ENCODE measurements around the gene AREL1.

Gene AREL1

DNA sequence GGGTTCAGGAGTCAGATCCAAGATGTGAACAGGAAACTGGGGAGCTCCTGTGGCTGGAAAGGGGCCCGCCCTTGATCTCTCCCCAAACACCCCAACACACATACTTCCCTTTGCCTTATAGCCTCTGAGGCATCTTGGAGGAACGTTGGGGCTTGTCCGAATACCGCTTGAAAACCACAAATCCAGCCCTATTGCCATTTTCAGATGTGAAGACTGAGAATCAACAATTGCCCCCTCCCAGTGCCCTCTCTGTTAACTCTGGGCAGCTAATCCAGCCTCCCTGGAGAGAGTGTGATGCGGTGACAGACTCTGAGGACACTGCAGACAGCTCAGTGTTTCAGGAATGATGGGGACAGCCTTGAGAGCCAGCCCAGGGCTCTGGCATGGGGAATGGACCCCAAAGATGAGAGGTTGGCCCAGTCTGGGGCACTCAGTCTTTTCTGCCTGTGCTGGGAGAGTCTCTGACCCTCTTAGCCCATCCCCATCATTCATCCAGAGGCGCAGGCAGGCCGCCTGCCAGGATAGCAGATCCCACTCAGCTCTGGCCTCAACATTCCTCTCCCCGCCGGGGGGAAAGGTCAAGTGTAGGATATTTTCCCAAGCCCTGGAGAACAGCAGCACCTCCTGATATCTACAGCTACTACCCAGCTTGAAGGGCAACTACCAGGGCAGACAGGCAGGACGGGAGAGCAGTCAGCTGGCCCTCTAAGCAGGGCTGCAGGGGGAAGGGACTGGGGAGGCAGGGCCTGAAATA is 76.3 kb downstream of the AREL1 start:
- DNase-seq (ENCODE audit: low read depth), result no peak

DNA sequence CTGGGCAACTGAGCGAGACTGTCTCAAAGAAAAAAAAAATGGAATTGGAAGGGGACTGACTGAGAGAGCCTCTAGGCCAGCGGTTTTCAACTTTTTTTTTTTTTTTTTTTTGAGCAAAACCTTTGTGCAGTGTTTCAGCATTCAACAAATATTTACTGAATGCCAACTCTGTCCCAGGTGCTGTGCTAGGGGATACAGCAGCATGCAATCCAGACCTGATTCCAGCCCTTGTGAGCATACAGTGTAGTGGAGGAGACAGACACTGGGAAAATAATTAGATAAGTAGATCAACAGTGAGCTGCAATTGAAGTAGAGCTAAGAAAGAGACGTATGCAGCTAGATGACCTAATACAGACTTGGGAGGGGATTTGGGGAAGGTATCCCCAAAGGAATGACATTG is 77.0 kb downstream of the AREL1 start:
- DNase-seq (ENCODE audit: low read depth), result no peak

DNA sequence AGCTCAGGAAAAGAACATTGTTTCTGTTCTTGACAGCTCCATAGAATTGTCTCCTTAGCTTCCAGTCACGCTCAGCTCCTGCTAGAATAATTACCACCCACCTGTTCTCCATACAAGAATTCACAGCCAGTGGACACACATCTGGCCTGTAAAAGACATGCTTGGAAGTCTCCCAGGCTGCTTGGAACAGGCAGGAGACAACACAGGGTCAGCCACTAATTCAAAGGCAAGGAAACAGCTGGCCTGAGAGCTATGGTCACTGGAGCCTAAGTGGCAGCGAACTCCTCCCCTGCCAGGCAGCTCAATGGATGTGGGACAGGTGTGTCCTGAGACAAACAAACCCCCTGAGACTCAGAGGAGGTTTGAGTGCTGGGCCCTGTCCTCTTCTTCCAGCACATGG is 77.9 kb downstream of the AREL1 start:
- DNase-seq (ENCODE audit: low read depth), result no peak

DNA sequence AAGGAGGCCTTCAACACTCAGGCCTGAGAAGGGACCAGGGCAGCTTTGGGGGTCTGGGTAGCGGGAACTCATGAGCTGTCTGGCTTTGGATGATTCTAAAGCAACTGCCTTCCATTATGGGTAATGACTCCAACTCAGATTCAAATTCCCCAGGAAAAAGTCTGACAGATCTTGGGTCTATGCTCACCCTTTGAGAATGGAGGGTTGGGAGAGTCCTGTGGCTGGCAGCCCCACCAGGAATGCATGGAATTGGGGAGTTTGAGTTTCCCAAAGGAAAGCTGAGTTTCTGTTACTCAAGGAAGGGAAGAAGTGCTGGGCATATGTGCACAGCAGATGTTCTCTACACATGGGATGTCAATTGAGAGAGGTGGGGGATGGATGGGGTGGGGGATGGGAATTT is 78.4 kb downstream of the AREL1 start:
- no peak for DNase-seq (ENCODE audit: low read depth)

DNA sequence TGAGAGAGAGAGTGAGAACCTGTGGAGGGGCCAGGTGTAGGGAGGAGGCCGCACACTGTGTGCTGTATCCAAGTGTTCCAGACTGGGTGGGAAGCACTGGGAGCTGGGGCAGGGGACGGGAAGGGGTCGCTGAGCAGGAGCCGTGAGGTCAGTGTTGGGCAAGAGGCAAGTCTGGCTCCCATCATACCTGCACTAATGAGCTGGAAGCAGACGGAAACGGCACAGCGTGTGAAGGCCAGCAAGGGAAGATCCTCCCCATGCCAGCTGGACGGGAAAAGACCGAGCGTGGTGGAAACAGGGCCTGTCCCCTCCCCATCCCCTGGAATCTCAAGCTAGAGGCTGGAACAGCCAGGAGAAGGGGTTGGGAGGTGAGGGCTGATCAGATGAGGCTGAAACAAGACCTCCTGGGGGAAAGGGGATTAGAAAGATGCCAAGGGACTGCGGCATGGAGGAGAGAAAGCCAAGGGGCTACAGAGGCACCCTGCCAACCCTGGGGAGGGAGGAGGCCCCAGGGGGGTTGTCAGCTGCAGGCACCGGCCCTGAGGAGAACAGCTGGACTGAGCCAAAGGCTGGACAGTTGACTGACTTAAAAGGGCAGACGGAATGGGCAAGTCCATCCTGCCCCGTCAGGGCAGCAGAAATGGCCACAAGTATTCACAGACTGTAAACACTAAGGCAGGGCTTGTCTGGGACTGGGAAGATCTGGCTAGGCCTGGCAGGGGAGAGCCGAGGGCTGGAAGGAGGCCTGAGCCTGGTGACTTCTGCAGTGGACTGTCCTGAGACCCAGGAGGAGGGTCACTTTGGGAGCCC is 81.8 kb downstream of the AREL1 start:
- no peak for DNase-seq (ENCODE audit: low read depth)

DNA sequence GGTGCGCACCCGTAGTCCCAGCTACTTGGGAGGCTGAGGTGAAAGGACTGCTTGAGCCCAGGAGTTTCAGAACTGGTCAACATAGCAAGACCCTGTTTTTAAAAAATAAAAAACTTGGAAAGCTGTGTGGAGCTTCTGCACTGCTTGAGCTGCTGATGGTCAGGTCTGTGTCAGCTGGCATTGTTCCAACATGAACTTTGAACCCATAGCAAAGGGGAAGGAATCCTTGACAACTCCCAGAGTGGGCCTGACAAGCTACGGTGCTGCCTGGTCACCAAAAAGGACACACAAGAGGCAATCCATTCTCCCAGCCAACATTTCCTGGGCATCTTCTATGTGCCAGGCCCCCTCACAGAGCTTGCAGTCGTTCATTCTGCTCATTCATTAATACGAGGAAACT is 84.5 kb downstream of the AREL1 start:
- no peak for DNase-seq (ENCODE audit: low read depth)

DNA sequence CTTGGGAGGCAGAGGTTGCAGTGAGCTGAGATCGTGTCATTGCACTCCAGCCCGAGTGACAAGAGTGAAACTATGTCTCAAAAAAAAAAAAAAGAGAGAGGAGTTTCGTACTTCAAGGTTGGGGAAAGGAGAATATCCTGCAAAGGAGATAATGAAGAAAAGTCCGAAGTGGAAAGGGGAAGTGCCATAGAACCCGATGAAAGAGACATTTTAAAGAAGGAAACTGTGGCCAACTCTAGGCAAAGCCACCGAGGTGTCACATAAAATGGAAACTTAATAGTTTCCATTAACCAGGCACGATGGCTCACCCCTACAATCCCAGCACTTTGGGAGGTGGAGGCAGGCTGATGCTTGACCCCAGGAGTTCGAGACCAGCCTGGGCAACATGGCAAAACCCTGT is 85.8 kb downstream of the AREL1 start:
- no peak for DNase-seq (ENCODE audit: low read depth)

DNA sequence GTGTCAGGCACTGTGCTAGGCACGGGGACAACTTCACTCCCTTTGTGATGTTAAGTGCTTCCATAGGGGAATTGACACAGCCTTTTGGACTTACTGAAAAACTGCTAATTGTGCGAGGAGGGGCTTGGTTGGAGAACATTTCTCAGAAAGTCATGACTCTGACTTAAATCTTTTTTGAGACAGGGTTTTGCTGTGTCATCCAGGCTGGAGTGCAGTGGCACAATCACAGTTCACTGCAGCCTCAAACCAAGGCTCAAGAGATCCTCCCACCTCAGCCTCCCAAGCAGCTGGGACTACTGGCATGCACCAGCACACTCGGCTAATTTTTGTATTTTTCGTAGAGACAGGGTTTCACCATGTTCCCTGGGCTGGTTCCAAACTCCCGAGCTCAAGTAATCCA is 90.6 kb downstream of the AREL1 start:
- no peak for DNase-seq (ENCODE audit: low read depth)

DNA sequence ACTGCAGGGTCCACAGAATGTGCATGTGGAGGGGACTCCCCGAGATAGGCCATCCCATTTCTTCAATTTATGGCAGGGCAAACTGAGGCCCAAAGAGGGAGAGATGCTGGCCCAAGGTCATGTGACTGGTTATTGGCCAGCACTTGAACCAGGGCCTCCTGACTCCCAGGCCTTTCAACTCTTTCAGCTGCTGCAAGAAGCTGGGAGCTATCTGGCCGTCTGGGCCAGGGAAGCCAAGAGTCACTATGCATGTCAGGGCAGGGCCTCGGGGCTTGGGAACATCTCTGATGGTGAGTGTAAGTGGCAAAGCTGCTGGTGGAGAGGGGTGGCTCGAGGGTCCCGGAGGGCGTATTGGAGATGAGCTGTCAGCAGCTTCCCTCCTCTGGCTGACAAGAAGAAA is 91.3 kb downstream of the AREL1 start:
- no peak for DNase-seq (ENCODE audit: low read depth)

DNA sequence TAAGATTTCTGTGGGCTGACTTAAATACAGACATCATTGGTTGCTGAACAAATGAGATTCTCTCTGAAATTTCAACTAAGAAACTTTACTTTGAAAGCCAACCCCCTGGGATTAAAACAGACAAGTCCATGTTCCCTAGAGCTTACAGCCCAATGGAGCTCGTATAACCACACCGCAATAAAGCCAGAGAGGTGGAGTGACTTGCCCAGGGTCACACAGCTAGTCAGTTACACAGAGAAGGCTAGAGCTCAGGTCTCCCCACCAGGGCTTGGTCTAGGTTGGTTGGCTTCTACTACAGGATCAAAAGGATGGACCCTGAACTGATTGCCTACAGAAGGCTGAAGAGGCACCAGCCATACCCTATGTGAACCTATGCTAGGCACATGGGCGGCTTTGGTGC is 92.0 kb downstream of the AREL1 start:
- no peak for DNase-seq (ENCODE audit: low read depth)

DNA sequence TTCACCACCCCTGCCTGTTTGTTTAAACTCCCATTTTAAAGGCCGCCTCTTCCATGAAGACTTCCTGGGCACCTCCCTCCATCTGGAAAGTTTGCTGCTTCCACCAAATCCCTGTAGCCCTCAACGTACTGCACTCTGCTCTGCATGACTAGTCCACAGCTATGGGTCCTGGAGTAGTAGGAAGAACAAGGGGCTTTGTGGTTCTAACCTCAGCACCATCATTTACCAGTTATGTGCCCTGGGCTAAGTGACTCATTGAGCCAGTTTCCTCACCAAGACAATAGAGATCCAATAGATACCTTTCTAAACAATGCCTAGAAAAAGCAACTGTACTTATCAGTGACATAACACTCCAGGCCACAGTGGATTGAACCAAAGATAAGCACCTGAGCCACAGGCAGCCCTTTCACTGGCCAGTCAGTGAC is 92.4 kb downstream of the AREL1 start:
- DNase-seq (ENCODE audit: low read depth), result peak; percentile 85

DNA sequence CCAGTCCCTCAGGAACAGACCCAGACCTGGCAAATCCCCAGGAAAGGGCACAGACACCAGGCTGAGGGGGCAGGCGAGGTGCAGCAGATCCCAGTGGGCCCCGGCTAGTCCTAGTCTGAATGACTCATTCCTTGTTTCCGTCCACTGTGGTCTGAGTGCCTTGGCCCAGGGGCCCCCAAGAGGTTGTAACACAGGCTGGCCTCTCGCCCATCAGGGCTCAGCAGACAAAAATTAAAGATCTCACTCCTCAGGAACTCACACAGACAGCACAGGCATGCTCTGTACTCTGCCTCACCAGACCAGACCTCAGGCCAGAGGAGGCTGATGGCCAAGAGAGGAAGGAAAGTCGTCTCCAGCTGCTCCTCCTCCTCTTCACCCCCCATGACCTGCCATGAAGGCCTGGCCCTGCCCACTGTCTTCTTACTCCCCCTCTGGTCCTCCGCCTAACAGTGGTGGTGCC is 93.2 kb downstream of the AREL1 start:
- DNase-seq (ENCODE audit: low read depth), result peak; percentile 94

DNA sequence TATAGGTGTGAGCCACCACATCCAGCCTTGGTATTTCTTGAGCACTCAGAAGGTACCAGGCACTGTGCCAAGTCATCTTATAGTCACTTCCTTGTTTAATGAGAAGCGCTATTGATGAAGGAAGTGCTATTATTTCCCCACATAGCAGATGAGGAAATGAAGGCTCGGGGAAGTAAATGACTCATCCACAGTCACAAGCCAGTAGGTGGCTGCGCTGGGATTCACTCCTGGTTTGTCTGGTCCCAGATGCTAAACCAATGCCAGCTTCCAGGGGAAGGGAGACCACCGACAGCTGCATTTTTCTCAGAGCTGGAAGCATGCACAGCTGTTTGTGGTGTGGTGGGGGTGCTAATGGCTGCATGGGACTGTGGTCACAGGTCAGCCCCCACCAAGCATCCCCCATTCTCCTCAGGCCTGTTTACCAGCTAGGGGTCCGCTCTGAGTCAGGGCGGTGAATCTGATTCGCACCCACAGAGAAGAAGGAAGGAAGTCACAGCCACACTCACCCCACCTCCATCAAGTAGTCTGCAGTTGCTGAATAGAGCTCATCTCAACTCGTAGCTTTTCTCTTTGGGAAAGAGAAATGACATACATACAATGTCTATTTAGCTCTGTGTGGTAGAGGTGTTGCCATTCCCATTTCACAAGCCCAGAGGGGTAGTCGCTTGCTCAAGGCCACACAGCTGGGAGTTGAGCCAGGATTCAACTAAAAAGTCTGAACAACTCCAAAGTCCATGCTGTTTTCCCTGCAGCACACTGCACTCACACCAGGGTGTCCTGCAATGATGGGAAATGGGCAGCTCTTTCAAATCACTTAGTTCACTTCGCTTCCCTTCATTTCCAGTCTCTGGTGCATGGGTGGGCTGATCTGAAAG is 94.6 kb downstream of the AREL1 start:
- DNase-seq (ENCODE audit: low read depth), result no peak

DNA sequence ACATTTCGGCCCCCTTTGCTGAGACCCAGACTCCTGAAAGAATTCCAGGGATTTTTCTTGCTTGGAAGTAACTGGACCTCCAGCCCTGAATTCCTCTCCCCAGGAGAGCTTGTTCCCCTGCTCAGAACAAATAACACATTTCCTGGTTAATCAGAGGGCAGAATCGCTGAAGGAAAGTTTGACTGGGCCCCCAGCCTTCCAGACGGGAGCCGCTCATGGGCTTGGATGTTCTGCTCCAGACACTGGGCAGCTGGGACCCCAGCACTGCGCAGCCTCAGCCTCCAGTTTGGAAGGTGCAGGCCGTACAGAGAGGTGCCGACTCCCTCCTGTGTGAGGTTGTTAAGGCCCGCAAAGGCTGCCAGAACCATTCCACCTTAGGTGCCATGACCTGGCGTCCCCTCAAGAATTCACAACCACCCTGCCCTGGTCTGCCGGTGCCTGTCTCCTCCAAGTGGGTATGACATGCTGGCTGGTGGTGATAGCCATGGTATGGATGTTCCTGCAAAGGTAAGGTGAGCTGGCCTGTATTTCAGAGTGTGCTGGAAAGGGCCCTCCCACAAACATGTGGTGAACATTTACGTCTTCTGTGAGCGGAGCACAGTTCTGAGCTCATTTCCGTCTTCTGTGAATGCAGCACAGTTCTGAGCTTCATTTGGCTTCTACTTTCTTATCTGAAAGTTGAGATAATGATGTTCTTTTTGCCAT is 95.7 kb downstream of the AREL1 start:
- DNase-seq (ENCODE audit: low read depth), result no peak

DNA sequence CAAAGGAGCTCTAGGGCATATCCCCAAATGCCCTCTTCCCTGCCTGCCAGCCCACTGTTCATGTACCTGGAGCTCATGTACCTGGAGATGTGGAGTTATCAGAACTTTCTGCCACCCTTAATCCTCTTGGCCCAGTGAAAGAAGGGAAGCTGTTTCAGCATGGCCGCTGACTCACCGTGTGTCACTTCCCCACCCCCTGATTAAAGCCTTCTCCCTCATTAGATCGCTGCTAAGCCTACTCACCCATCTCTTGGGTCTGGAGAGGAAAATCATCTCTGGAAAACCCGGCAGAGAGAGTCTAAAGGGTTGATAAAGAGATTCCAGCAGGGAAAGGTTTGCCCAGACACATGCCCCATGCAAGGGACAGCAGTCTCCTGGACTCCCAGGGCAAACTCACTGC is 96.4 kb downstream of the AREL1 start:
- no peak for DNase-seq (ENCODE audit: low read depth)

DNA sequence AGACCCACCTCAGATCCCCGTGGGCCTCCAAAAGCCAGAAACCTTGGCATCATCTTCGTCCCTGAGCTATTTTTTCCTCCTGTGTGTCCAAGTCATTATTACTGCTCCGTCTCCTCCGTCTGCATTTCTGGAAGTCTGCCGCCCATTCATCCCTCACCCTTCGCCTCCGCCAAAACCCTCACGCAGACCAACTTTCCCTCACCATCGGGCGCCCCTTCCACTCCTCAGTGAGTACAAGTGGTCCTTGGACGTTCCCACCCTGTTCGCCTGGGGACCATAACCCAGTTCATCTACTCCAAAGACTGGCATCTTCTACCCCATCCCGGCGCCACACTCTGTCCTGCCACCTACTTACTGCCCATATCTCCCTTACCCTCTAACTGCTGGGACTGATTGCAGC is 97.1 kb downstream of the AREL1 start:
- DNase-seq (ENCODE audit: low read depth), result no peak

DNA sequence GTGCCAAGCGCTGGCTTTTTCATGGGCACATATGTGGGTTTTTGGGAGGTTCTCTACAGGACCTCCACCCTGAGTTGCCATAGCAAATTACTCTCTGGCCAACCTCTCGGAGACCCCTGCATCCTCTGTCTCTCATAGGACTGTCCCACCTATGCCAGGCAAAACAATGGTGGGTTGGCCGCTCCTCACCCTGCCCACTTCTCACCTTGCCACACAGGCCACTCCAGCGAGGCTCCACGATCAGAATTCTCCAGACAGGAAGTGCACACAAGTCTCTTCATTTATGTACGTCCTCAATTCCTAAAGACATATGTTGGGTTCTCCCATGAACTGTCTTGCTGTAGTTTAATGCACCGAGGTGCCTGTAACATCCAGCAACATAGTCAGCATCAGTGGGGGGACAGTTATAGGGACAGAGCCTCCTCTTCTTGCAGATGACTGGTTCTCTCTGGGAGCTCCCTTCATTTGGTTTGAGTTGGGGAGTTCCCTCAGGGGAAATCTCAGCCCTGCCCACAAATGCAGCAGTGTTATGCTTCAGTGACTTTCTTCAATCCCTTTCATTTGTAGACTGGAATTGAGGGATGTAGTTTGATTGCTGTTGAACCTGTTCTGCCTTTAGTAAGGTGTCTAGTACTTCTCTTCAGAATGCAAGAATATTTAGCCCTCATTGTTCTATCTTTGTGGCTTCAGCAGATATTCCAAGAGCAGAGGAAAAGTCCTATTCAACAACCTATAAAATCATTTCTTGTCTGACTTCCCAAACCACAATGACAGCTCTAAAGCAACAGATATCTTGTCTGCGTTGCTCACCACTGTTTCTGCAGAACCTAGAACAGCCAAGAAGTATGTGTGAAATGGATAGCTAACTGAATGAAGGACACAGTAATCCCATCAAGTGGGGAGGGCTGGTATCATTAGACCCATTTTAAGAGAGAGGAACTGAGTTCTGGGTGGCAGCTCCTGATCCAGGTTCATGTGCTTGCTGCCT is 98.1 kb downstream of the AREL1 start:
- DNase-seq (ENCODE audit: low read depth), result no peak

DNA sequence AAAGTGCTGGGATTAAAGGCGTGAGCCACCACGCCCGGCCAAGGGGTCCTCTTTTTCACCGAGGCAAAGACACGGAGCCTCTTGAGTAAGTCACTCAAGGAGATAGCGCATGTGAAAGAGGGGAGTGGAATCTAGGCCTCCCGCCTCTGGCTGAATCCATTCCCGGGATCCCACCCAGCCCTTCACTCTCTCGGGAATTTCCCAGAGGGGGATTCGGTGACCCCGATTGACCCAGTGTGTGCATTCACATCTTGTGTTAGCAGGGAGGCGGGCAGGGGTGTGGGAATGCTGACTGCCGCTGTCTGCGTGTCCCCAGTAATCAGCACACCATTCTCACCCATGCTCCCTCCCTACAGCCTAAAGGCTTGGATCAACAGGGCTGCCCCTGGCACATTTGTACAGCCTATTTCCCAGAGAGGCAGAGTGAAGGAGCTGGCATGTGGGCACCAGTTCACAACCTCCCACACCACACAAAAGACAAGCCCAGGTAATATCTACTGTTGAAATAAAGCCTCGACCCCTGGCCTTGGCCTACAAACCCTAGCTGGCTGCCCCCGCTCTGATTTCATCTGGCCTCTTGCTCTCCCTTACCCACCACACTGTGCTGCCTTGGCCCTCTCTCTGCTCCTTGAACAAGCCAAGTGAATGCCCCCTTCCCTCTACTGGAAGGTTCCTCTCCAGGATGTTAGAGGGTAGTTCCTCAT is 99.5 kb downstream of the AREL1 start:
- no peak for DNase-seq (ENCODE audit: low read depth)

DNA sequence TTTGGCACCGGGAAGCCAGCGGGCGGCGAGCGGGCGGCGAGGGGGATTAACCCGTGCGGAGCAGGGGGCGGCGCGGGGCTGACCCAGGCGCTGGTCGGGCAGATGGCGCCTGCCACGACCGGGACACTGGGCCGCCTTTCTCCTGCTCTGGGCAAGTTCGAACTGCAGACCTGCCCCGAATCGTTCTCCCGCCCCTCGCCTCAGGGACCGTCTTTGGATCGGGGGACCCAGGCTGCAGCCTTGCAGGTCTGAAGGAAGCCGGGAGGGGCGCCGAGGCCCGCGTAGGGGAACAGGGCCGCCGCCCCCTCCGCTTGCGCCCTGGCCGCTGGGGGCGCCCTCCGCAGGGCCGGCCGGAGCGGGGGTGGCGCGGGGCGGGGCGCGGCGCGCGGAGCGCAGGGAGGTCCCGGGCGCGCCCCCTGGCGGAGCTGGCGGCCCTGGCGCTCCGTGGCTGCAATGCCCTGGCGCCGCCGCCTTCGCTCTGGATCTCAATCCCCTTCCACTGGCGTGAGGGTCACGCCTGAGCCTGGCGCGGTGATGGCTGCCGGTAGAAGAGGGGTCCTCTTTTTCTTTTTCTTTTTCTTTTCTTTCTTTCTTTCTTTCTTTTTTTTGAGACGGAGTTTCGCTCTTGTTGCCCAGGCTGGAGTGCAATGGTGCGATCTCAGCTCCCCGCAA is 100.4 kb downstream of the AREL1 start:
- no peak for DNase-seq (ENCODE audit: low read depth)

Measured in HS-27A (cell line).